H1 (cell line): ENCODE measurements around the gene PRDM2. TPM values are rescaled to one million over a fixed set of nuclear protein-coding genes. Genes with fewer than 3 reads are reported as not detected.

Source experiments
- BCL11A ChIP-seq, 2 experiments: IDR thresholded peaks; one replicate each; pipeline ENCODE4 v1.6.1; 2011; ENCODE audit warnings: low read depth in 2 of 2, low read length in 2 of 2, mild to moderate bottlenecking in 2 of 2
- KDM5A ChIP-seq: fragments of 200-600 bp; IDR thresholded peaks from 2 replicates; pipeline ENCODE4 v1.7.1; 2012; ENCODE audit warnings: mild to moderate bottlenecking, low read length, inconsistent platforms, mixed read lengths
- MAFK ChIP-seq: IDR thresholded peaks from 2 replicates; pipeline ENCODE4 v1.6.1; 2012; ENCODE audit warnings: low read depth, mild to moderate bottlenecking, improper control_type of control experiment, low read length
- NANOG ChIP-seq: IDR thresholded peaks from 2 replicates; pipeline ENCODE4 v1.6.1; 2011; ENCODE audit warnings: low read length, low read depth, mild to moderate bottlenecking, inconsistent platforms; ENCODE audit not compliant: insufficient read depth, poor library complexity, severe bottlenecking
- RXRA ChIP-seq: IDR thresholded peaks from 2 replicates; pipeline ENCODE4 v1.6.1; 2011; ENCODE audit warnings: low read depth, mild to moderate bottlenecking, low read length, moderate library complexity; ENCODE audit not compliant: insufficient read depth
- TEAD4 ChIP-seq: IDR thresholded peaks from 2 replicates; pipeline ENCODE4 v1.6.1; 2012; ENCODE audit warnings: low read depth, low read length, inconsistent platforms, mixed read lengths
- polyA plus RNA-seq, 7 experiments: library from polyadenylated mRNA; depleted of rRNA in 3 of 7; stranded (reverse) in 5 of 7; unstranded in 2 of 7; fragments of >200 nt in 5 of 7; fragments of 200-250 nt in 2 of 7; gene quantifications; 1 replicate in 5 of 7; 2 replicates in 1 of 7; 4 replicates in 1 of 7; pipeline versions ENCODE4 v1.2.1 to v1.2.3, GENCODE V29; 2011 to 2013; ENCODE audit warnings: missing spikeins in 2 of 7, mixed read lengths in 2 of 7
- total RNA-seq: library from RNA; stranded (reverse); fragmentation: NEBNext Ultra II Directional; extraction: Animal tissue kit (Norgen Biotek cat#: 25700); gene quantifications from 2 replicates; pipeline ENCODE4 v1.2.1, GENCODE V29; 2021

PRDM2 gene
- total and polyA plus RNA-seq, 2 of the 8 experiments (the other 6 are each of a cell fraction or from before 2014, with no cell fraction given): 5.8 to 21.2 TPM

DNA sequence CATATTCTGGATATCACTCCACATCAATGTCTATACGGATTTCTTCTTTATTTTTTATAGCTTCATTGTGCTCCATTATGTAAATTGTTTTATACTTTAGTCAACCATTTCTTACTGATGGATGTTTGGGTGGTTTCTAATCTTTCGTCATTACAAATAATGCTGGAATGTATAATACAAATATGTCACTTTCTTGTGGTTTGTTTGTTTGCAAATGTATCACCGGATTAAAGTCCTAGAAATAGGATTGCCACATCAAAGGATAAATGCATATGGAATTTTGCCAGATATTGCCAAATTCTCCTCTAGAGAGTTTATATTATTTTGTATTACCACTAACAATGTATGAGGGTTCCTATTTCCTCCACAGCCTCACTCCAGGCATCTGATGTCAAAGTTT is 48.7 kb upstream of the PRDM2 start (continued):
- TF ChIP-seq NANOG: no peak
- TF ChIP-seq KDM5A: no peak
- TF ChIP-seq RXRA: no peak
- TF ChIP-seq MAFK: no peak
- TF ChIP-seq BCL11A (IDR thresholded peaks at IDR 0.05; ENCODE audit: low read depth in 2 of 2, low read length in 2 of 2): no peak
- TF ChIP-seq TEAD4: no peak
